Measurements from ENCODE around the gene SYNGAP1.
"Not testable (repeated sequence)": the region's sequence is repeated elsewhere in the genome, so short reads cannot be mapped to it uniquely, and the experiment has no call there.

Gene SYNGAP1

GRCh38 chr6:33399881-33400280 is 20.0 kb upstream of the SYNGAP1 start:
- in situ Hi-C loops (cut with HindIII; ENCODE audit: low sequenced_read_pairs) = not testable (repeated sequence)

- in situ Hi-C loops (cut with HindIII; ENCODE audit: low sequenced_read_pairs) = no loop called here
Observed at GRCh38 chr6:33404884-33405283, 15.0 kb upstream of the SYNGAP1 start.

- in situ Hi-C loops (cut with HindIII; ENCODE audit: low sequenced_read_pairs) = no loop called here
Observed at GRCh38 chr6:33405386-33405940, 14.4 kb upstream of the SYNGAP1 start.

GRCh38 chr6:33406126-33406525 is 13.7 kb upstream of the SYNGAP1 start:
- in situ Hi-C loops (cut with HindIII; ENCODE audit: low sequenced_read_pairs) = no loop called here

- in situ Hi-C loops (cut with HindIII; ENCODE audit: low sequenced_read_pairs) = no loop called here
Observed at GRCh38 chr6:33407132-33407718, 12.6 kb upstream of the SYNGAP1 start.

- in situ Hi-C loops (cut with HindIII; ENCODE audit: low sequenced_read_pairs) = no loop called here
Observed at GRCh38 chr6:33410050-33410710, 9.7 kb upstream of the SYNGAP1 start.

GRCh38 chr6:33410711-33411631 is 8.9 kb upstream of the SYNGAP1 start, which contains the start of gene PHF1:
PHF1 (plus strand) TSS chr6:33411014; CDS start chr6:33412264, 1,250 bp downstream.
- in situ Hi-C loops (cut with HindIII; ENCODE audit: low sequenced_read_pairs) = no loop called here

GRCh38 chr6:33411632-33412005 is 8.2 kb upstream of the SYNGAP1 start:
- in situ Hi-C loops (cut with HindIII; ENCODE audit: low sequenced_read_pairs) = no loop called here

GRCh38 chr6:33412140-33413009 is 7.5 kb upstream of the SYNGAP1 start:
- in situ Hi-C loops (cut with HindIII; ENCODE audit: low sequenced_read_pairs) = no loop called here

- in situ Hi-C loops (cut with HindIII; ENCODE audit: low sequenced_read_pairs) = no loop called here
Observed at GRCh38 chr6:33413241-33414120, 6.4 kb upstream of the SYNGAP1 start.

GRCh38 chr6:33414592-33415271 is 5.1 kb upstream of the SYNGAP1 start:
- in situ Hi-C loops (cut with HindIII; ENCODE audit: low sequenced_read_pairs) = no loop called here

GRCh38 chr6:33415831-33416230 is 4.0 kb upstream of the SYNGAP1 start:
- in situ Hi-C loops (cut with HindIII; ENCODE audit: low sequenced_read_pairs) = no loop called here

- in situ Hi-C loops (cut with HindIII; ENCODE audit: low sequenced_read_pairs) = no loop called here
Observed at GRCh38 chr6:33416386-33417127, 3.3 kb upstream of the SYNGAP1 start.

- in situ Hi-C loops (cut with HindIII; ENCODE audit: low sequenced_read_pairs) = no loop called here
Observed at GRCh38 chr6:33417128-33417902, 2.5 kb upstream of the SYNGAP1 start.

- in situ Hi-C loops (cut with HindIII; ENCODE audit: low sequenced_read_pairs) = no loop called here
Observed at GRCh38 chr6:33417903-33418689, 1.8 kb upstream of the SYNGAP1 start, which contains the start of gene CUTA. CUTA (minus strand) TSS chr6:33418107; CDS start chr6:33418000, 107 bp downstream.

GRCh38 chr6:33418690-33419291 is 1.1 kb upstream of the SYNGAP1 start:
- in situ Hi-C loops (cut with HindIII; ENCODE audit: low sequenced_read_pairs) = no loop called here

Measured in endothelial cell of hepatic sinusoid (primary cell).